Measurements from ENCODE around the gene TRPM1.
"Not testable (repeated sequence)": the region's sequence is repeated elsewhere in the genome, so short reads cannot be mapped to it uniquely, and the experiment has no call there.

The TRPM1 gene

DNA sequence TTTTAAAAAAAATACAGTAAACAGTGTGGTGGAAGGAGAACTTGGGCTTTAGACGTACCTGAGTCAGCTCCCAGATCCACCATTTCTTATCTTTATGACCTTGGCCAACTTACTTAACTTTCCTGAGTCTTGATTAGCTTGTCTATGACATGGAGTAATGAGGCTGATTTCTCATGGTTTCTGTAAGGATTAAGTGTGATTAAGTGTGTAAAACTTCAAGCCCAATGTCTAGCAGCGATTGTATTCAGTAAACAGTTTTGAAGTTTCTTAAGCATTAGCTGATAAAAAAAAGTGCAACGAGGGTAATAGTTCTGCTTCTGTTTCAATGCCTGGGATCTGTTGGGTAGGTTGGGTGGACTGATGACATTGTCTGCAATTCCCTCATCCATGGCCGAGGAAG, 10.8 kb downstream of the TRPM1 start:
- H3K4me1 ChIP-seq (ENCODE audit: insufficient read depth, insufficient read length): no peaks in the 10 kb centered on the region
- H3K9me3 ChIP-seq (ENCODE audit: insufficient read depth, low read length): no peaks in the 10 kb centered on the region
- no peak for DNase-seq (ENCODE audit: low read depth, low spot score)
- no peaks in the 10 kb centered on the region for H3K36me3 ChIP-seq (ENCODE audit: insufficient read depth, insufficient read length, low read length)
- no peaks in the 10 kb centered on the region for H3K27me3 ChIP-seq (ENCODE audit: insufficient read depth, insufficient read length)
- no peak overlapping the region for H3K4me3 ChIP-seq (ENCODE audit: insufficient read length, low read depth)
- TF ChIP-seq SUZ12 (IDR thresholded peaks at IDR 0.05; ENCODE audit: extremely low read depth, insufficient read depth, insufficient read length) (no peak), ZNF274 (IDR thresholded peaks at IDR 0.05; ENCODE audit: low read depth, low read length) (no peak), YY1 (IDR thresholded peaks at IDR 0.05; ENCODE audit: insufficient read depth, insufficient read length) (no peak)
- no peak overlapping the region for H3K9ac ChIP-seq (ENCODE audit: insufficient read length, low read depth)

DNA sequence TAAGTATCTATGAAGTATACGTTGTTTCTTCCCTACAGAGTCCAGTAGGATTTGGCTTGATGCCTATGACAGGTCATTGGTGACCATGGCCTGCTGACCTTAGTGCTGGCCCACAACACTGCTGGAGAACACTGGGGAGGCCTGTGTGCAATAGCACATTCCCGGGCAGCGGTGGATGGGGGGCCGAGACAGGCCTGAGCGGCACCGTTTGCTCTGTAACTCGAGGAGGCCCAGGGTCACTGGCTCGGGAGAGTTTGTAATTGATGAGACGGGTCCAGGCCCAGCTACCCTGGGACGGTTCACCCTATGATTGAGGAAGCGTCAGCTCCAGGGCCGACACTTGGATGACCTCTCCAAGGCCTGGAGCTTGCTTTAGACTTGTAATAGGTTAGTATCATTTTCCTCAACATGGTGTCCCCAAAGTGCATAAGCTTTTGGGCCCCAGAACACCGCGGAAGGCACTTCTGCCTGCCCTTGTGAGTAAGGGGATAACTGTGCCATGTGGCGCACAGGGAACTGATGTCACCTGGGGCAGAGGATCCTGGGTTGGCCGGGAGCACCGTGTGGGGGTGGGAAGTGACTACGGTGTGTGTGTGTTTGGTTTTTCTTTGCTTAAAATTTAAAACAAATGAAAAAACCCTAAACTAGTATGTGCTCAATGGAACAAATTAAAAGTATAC, 12.0 kb downstream of the TRPM1 start:
- H3K9ac ChIP-seq (ENCODE audit: insufficient read length, low read depth): no peak overlapping the region
- H3K9me3 ChIP-seq (ENCODE audit: insufficient read depth, low read length): no peaks in the 10 kb centered on the region
- TF ChIP-seq YY1 (IDR thresholded peaks at IDR 0.05; ENCODE audit: insufficient read depth, insufficient read length) (no peak), ZNF274 (IDR thresholded peaks at IDR 0.05; ENCODE audit: low read depth, low read length) (no peak), SUZ12 (IDR thresholded peaks at IDR 0.05; ENCODE audit: extremely low read depth, insufficient read depth, insufficient read length) (no peak)
- H3K36me3 ChIP-seq (ENCODE audit: insufficient read depth, insufficient read length, low read length): no peaks in the 10 kb centered on the region
- no peak overlapping the region for H3K4me3 ChIP-seq (ENCODE audit: insufficient read length, low read depth)
- no peaks in the 10 kb centered on the region for H3K27me3 ChIP-seq (ENCODE audit: insufficient read depth, insufficient read length)
- H3K4me1 ChIP-seq (ENCODE audit: insufficient read depth, insufficient read length): no peaks in the 10 kb centered on the region
- DNase-seq (ENCODE audit: low read depth, low spot score): no peak

- no peak for TF ChIP-seq YY1 (IDR thresholded peaks at IDR 0.05; ENCODE audit: insufficient read depth, insufficient read length)
- DNase-seq (ENCODE audit: low read depth, low spot score): no peak
- H3K36me3 ChIP-seq (ENCODE audit: insufficient read depth, insufficient read length, low read length): no peaks in the 10 kb centered on the region
- no peak overlapping the region for H3K4me3 ChIP-seq (ENCODE audit: insufficient read length, low read depth)
- no peaks in the 10 kb centered on the region for H3K9me3 ChIP-seq (ENCODE audit: insufficient read depth, low read length)
- H3K27me3 ChIP-seq (ENCODE audit: insufficient read depth, insufficient read length): no peaks in the 10 kb centered on the region
- peaks cover under 1% of the 10 kb centered on the region for H3K4me1 ChIP-seq (ENCODE audit: insufficient read depth, insufficient read length)
- H3K9ac ChIP-seq (ENCODE audit: insufficient read length, low read depth): no peak overlapping the region
Measured at GRCh38 chr15:31088672-31089367, 12.7 kb downstream of the TRPM1 start.

DNA sequence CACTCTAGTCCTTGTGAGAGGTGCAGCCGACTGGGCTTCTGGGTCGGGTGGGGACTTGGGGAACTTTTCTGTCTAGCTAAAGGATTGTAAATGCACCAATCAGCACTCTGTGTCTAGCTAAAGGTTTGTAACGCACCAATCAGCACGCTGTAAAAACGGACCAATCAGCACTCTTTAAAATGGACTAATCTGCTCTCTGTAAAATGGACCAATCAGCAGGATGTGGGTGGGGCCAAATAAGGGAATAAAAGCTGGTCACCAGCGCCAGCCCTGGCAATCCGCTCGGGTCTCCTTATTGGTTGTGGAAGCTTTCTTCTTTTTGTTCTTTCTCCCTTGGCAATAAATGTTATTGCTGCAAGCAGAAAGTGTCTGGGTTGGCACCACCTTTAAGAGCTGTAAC, 13.5 kb downstream of the TRPM1 start:
- not testable (repeated sequence) for DNase-seq (ENCODE audit: low read depth, low spot score); H3K36me3 ChIP-seq (ENCODE audit: insufficient read depth, insufficient read length, low read length)

DNA sequence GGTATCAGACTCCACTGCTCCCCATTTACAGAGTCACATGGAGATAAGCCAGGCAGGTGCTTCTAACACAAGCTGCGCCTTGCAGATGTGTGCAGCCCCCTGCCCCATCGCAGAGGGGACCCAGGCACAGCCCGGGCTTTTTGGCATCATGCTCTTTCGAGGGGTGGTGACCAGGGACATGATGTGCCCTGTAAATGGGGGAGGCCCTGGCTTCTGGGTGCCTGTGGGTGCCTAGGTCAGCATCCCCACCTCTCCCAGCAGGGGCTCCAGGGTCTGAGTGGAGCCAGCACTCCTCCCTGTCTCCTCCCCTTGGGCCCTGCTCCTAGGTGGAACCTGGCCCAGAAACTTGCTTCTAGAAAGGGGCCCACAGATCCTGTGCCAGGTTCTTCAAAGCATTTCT, 15.2 kb downstream of the TRPM1 start:
- no peak for TF ChIP-seq SUZ12 (IDR thresholded peaks at IDR 0.05; ENCODE audit: extremely low read depth, insufficient read depth, insufficient read length)
- TF ChIP-seq ZNF274 (IDR thresholded peaks at IDR 0.05; ENCODE audit: low read depth, low read length): no peak
- TF ChIP-seq YY1 (IDR thresholded peaks at IDR 0.05; ENCODE audit: insufficient read depth, insufficient read length): no peak
- peaks cover 9% of the 10 kb centered on the region for H3K4me1 ChIP-seq (ENCODE audit: insufficient read depth, insufficient read length)
- H3K9me3 ChIP-seq (ENCODE audit: insufficient read depth, low read length): no peaks in the 10 kb centered on the region
- H3K4me3 ChIP-seq (ENCODE audit: insufficient read length, low read depth): no peak overlapping the region
- no peaks in the 10 kb centered on the region for H3K27me3 ChIP-seq (ENCODE audit: insufficient read depth, insufficient read length)
- H3K9ac ChIP-seq (ENCODE audit: insufficient read length, low read depth): no peak overlapping the region
- no peak for DNase-seq (ENCODE audit: low read depth, low spot score)
- no peaks in the 10 kb centered on the region for H3K36me3 ChIP-seq (ENCODE audit: insufficient read depth, insufficient read length, low read length)

More for the DNA sequence above, 13.5 kb downstream of the TRPM1 start:
- not testable (repeated sequence) for H3K27me3 ChIP-seq (ENCODE audit: insufficient read depth, insufficient read length); H3K9ac ChIP-seq (ENCODE audit: insufficient read length, low read depth); H3K9me3 ChIP-seq (ENCODE audit: insufficient read depth, low read length); H3K4me1 ChIP-seq (ENCODE audit: insufficient read depth, insufficient read length); H3K4me3 ChIP-seq (ENCODE audit: insufficient read length, low read depth)

GRCh38 chr15:31085359-31085758, 16.2 kb downstream of the TRPM1 start:
- Histone ChIP-seq H3K9me3 (ENCODE audit: insufficient read depth, low read length) (no peaks in the 10 kb centered on the region), H3K4me1 (ENCODE audit: insufficient read depth, insufficient read length) (peaks cover 13% of the 10 kb centered on the region), H3K9ac (ENCODE audit: insufficient read length, low read depth) (no peak overlapping the region), H3K36me3 (ENCODE audit: insufficient read depth, insufficient read length, low read length) (no peaks in the 10 kb centered on the region), H3K4me3 (ENCODE audit: insufficient read length, low read depth) (no peak overlapping the region), H3K27me3 (ENCODE audit: insufficient read depth, insufficient read length) (no peaks in the 10 kb centered on the region)
- DNase-seq (ENCODE audit: low read depth, low spot score): no peak
- TF ChIP-seq ZNF274 (IDR thresholded peaks at IDR 0.05; ENCODE audit: low read depth, low read length): no peak
- no peak for TF ChIP-seq YY1 (IDR thresholded peaks at IDR 0.05; ENCODE audit: insufficient read depth, insufficient read length)
- no peak for TF ChIP-seq SUZ12 (IDR thresholded peaks at IDR 0.05; ENCODE audit: extremely low read depth, insufficient read depth, insufficient read length)

- Histone ChIP-seq H3K36me3 (ENCODE audit: insufficient read depth, insufficient read length, low read length) (no peaks in the 10 kb centered on the region), H3K9ac (ENCODE audit: insufficient read length, low read depth) (no peak overlapping the region), H3K4me1 (ENCODE audit: insufficient read depth, insufficient read length) (peaks cover 17% of the 10 kb centered on the region), H3K9me3 (ENCODE audit: insufficient read depth, low read length) (no peaks in the 10 kb centered on the region), H3K4me3 (ENCODE audit: insufficient read length, low read depth) (no peak overlapping the region), H3K27me3 (ENCODE audit: insufficient read depth, insufficient read length) (no peaks in the 10 kb centered on the region)
- DNase-seq (ENCODE audit: low read depth, low spot score): no peak
- TF ChIP-seq ZNF274 (IDR thresholded peaks at IDR 0.05; ENCODE audit: low read depth, low read length) (no peak), YY1 (IDR thresholded peaks at IDR 0.05; ENCODE audit: insufficient read depth, insufficient read length) (no peak), SUZ12 (IDR thresholded peaks at IDR 0.05; ENCODE audit: extremely low read depth, insufficient read depth, insufficient read length) (no peak)
Measured at GRCh38 chr15:31084176-31084575, 17.3 kb downstream of the TRPM1 start.
